ENCODE data around the gene TRIM65. TPM values are rescaled to one million over a fixed set of nuclear protein-coding genes. Genes with fewer than 3 reads are reported as not detected.

Gene TRIM65
- total and polyA plus RNA-seq, 2 of the 13 experiments (the other 11 are each of a cell fraction or from before 2014, with no cell fraction given): 10.3 to 22.4 TPM

- TF ChIP-seq, protein P1, sequence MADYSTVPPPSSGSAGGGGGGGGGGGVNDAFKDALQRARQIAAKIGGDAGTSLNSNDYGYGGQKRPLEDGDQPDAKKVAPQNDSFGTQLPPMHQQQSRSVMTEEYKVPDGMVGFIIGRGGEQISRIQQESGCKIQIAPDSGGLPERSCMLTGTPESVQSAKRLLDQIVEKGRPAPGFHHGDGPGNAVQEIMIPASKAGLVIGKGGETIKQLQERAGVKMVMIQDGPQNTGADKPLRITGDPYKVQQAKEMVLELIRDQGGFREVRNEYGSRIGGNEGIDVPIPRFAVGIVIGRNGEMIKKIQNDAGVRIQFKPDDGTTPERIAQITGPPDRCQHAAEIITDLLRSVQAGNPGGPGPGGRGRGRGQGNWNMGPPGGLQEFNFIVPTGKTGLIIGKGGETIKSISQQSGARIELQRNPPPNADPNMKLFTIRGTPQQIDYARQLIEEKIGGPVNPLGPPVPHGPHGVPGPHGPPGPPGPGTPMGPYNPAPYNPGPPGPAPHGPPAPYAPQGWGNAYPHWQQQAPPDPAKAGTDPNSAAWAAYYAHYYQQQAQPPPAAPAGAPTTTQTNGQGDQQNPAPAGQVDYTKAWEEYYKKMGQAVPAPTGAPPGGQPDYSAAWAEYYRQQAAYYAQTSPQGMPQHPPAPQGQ (CRISPR knock-in tag; IDR thresholded peaks at IDR 0.05; ENCODE audit: borderline replicate concordance): no peak
- TF ChIP-seq, protein P2, sequence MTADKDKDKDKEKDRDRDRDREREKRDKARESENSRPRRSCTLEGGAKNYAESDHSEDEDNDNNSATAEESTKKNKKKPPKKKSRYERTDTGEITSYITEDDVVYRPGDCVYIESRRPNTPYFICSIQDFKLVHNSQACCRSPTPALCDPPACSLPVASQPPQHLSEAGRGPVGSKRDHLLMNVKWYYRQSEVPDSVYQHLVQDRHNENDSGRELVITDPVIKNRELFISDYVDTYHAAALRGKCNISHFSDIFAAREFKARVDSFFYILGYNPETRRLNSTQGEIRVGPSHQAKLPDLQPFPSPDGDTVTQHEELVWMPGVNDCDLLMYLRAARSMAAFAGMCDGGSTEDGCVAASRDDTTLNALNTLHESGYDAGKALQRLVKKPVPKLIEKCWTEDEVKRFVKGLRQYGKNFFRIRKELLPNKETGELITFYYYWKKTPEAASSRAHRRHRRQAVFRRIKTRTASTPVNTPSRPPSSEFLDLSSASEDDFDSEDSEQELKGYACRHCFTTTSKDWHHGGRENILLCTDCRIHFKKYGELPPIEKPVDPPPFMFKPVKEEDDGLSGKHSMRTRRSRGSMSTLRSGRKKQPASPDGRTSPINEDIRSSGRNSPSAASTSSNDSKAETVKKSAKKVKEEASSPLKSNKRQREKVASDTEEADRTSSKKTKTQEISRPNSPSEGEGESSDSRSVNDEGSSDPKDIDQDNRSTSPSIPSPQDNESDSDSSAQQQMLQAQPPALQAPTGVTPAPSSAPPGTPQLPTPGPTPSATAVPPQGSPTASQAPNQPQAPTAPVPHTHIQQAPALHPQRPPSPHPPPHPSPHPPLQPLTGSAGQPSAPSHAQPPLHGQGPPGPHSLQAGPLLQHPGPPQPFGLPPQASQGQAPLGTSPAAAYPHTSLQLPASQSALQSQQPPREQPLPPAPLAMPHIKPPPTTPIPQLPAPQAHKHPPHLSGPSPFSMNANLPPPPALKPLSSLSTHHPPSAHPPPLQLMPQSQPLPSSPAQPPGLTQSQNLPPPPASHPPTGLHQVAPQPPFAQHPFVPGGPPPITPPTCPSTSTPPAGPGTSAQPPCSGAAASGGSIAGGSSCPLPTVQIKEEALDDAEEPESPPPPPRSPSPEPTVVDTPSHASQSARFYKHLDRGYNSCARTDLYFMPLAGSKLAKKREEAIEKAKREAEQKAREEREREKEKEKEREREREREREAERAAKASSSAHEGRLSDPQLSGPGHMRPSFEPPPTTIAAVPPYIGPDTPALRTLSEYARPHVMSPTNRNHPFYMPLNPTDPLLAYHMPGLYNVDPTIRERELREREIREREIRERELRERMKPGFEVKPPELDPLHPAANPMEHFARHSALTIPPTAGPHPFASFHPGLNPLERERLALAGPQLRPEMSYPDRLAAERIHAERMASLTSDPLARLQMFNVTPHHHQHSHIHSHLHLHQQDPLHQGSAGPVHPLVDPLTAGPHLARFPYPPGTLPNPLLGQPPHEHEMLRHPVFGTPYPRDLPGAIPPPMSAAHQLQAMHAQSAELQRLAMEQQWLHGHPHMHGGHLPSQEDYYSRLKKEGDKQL (CRISPR knock-in tag; IDR thresholded peaks at IDR 0.05; ENCODE audit: low read depth): no peak
- TF ChIP-seq ESRRA (CRISPR knock-in tag; IDR thresholded peaks at IDR 0.05; ENCODE audit: low read depth): no peak
- TF ChIP-seq, protein P3, sequence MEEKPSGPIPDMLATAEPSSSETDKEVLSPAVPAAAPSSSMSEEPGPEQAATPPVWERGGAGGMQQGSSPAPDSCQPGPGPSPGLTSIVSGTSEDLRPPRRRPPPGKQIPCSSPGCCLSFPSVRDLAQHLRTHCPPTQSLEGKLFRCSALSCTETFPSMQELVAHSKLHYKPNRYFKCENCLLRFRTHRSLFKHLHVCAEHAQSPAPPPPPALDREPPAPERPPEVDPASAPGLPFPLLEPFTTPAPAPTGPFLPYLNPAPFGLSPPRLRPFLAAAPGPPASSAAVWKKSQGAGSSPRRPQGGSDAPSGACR (CRISPR knock-in tag; IDR thresholded peaks at IDR 0.05): peak; percentile 42; the same call in 1 of the 2 replicates
- peak; percentile 80 for TF ChIP-seq ZNF556 (CRISPR knock-in tag; IDR thresholded peaks at IDR 0.05; ENCODE audit: borderline replicate concordance)
- TF ChIP-seq ZNF235 (CRISPR knock-in tag; IDR thresholded peaks at IDR 0.05; ENCODE audit: borderline replicate concordance): no peak
- no peak; the same call in 1 of the 2 replicates for TF ChIP-seq ZNF451 (CRISPR knock-in tag; IDR thresholded peaks at IDR 0.05)
- peak; percentile 64; the same call in 1 of the 2 replicates for TF ChIP-seq STAT5B (CRISPR knock-in tag; IDR thresholded peaks at IDR 0.05)
- peak; percentile 82; the same call in 1 of the 2 replicates for TF ChIP-seq ZBTB4 (CRISPR knock-in tag; IDR thresholded peaks at IDR 0.05; ENCODE audit: borderline replicate concordance)
- TF ChIP-seq NFYC (CRISPR knock-in tag; IDR thresholded peaks at IDR 0.05): no peak; the same call in 1 of the 2 replicates
- TF ChIP-seq KDM1A (CRISPR knock-in tag; IDR thresholded peaks at IDR 0.05): peak; percentile 45; the same call in 1 of the 2 replicates
- TF ChIP-seq THYN1 (CRISPR knock-in tag; IDR thresholded peaks at IDR 0.05; ENCODE audit: borderline replicate concordance, low read depth): no peak
- TF ChIP-seq TAF1 (CRISPR knock-in tag; IDR thresholded peaks at IDR 0.05): peak; percentile 71
- TF ChIP-seq PITX1 (CRISPR knock-in tag; IDR thresholded peaks at IDR 0.05): no peak; the same call in none of the 2 replicates
- 0 out of 2 replicates have a peak, but pooled peaks have one; percentile 64 for TF ChIP-seq ZNF256 (CRISPR knock-in tag; conservative IDR thresholded peaks at IDR 0.05)
- peak; percentile 92 for TF ChIP-seq DMAP1 (CRISPR knock-in tag; IDR thresholded peaks at IDR 0.05)
- no peak for TF ChIP-seq HNRNPH1 (optimal IDR thresholded peaks at IDR 0.05; ENCODE audit: low read depth, low read length)
- peak; percentile 42; the same call in 1 of the 2 replicates for TF ChIP-seq NFE2 (CRISPR knock-in tag; IDR thresholded peaks at IDR 0.05)
Observed at GRCh38 chr17:75878174-75878998, 18.4 kb downstream of the TRIM65 start, which contains the start of gene TRIM47 (continued).

All from HepG2 (cell line).